Mucosa of gallbladder (tissue), 1 donor: ENCODE results near the gene RPLP2. TPM values are rescaled to one million over a fixed set of nuclear protein-coding genes. Genes with fewer than 3 reads are reported as not detected.
A peak's percentile ranks its signal among the peaks of the same experiment; 100 is the strongest.

Experiments
- DNase-seq: peaks from one replicate; pipeline ENCODE4 v3.0.0-alpha.2; 2020; ENCODE audit warnings: low spot score
- total RNA-seq: library from RNA; stranded (reverse); gene quantifications from one replicate; pipeline ENCODE4 v1.2.1, GENCODE V29; 2021
- donor health status: DM: no; HTN: no; CAD: no.

The RPLP2 gene
- total RNA-seq, 1 donor from 2014 or later, result 1,317 TPM

GRCh38 chr11:773830-774229 lies 35.9 kb upstream of the RPLP2 start:
- no peak for DNase-seq

DNA sequence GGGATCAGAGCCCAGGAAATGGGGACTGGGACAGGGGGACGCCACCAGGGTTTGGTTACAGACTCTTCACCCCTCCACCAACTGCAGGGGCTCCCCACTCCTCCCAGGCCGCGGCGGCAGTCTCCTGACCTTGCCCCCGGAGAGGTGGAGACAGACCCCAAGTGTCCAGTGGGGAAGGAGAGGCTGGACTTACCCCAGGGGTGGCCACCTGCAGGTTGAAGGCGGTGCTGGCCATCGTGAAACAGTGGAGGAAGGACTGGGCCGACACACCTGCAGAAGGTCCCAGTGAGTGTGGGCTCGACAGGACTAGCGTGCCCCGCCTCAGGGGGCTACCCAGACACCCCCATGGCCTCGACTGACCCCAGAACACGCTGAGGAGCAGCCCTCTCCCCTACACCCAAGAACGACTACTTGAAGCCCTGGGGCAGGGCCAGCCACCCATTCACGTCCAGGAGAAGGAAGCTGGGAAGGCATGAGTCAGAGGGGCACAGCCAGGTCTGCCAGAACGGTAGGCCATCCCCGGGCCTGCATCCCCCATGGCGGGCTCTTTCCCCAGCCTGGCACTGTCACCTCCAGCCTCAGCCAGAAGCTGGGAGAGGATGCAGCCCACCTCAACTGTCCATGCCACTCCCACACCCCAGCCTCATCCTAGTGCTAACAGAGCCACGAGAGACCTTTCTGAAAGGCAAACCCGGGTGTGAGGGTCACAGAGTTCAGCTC lies 34.7 kb upstream of the RPLP2 start:
- no peak for DNase-seq

DNA sequence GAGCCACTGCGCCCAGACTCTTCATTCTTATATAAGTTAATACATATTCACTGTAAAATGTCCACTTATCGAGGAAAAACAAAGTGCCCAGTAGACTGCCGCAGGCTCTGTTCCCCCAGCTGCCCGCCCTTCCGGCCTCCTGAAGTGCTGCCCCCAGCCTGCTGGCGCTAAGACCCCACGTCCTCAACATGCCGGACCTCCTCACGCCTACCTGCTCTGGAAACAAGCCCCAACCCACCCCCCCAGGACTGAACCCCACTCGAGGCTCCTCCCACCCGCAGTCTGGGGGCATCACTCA lies 33.6 kb upstream of the RPLP2 start:
- DNase-seq, result no peak

DNA sequence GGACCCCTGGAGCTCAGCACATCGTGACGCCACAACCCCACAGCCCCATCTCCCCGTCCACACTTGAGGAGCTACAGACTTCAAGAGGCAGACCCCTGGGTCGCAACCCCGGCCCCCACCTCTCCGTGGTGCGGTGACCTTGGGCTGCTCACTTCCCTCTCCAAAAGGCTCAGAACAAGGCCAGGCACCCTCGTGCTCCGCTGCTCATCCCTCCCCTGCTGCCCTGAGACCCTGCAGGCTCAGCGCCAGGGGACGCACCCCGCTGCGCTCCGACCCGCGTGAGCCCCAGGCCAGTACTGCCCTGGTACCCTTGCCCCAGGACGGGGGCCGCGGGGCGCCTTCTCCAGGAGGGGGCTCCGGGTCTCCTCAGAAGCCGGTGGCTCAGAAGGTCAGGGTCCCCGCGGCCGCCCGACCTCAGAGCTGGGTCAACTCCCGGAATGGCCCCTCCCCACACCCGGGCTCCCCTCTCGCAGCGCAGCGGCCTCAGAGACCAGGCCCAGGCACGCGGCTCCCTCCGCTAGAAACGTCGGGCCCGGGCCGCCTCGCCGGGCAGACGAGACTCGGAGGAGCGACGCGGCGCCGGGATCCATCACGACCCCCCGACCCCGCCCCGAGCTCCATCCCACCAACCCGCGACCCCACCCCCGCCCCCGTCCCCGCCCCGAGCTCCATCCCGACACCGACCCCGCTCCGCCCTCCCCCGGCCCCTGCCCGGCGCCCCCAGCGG lies 33.0 kb upstream of the RPLP2 start:
- DNase-seq, result no peak

DNA sequence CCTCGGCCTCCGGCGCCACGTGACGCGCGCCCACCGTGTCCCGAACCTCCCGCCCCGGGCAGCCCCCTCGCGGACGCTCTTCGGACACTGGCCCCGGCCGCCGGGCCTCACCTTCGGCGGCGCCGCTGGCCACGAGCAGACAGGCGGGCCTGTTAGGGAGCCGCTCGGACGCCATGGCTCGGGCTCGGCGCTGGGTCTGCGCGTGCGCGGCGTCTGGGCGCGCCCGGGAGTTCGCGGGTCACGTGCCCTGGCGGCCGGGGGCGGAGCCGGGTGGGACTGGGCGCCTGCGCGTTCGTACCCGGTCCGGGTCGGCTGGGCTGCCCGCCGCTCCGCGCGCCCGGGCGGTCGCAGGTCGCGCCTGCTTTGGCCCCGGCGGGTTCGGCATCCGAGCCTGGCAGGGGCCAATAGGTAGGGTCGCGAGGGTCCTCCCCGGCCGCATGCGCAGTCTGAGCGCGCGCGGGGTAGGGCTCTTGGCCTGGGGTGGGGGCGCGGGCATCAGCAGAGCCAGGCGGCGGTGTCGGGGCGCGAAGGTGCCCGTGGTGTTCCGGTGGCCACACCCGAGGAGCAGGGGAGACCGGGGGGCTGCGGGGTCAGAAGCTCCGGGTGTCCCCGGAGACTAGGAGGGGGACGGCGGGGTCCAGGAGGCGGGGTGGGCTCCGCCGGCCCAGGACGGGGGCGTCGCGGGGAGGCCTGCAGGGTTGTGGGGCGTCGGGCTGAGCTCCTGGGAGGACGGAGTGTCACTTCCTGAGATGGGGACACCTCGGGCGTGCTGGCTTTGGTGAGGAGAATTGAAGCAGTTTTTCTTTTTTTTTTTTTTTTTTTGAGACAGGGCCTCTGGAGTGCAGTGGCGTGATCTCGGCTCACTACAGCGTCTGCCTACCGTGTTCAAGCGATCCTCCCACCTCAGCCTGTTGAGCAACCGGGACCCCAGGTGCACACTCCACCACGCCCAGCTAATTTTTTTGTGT lies 32.2 kb upstream of the RPLP2 start, which contains the start of gene GATD1:
TSS of gene GATD1 (minus strand) at position 200 of the 968 bp plus-strand sequence. CDS start at position 175, 25 bp downstream.
- DNase-seq, result peak; percentile 93

DNA sequence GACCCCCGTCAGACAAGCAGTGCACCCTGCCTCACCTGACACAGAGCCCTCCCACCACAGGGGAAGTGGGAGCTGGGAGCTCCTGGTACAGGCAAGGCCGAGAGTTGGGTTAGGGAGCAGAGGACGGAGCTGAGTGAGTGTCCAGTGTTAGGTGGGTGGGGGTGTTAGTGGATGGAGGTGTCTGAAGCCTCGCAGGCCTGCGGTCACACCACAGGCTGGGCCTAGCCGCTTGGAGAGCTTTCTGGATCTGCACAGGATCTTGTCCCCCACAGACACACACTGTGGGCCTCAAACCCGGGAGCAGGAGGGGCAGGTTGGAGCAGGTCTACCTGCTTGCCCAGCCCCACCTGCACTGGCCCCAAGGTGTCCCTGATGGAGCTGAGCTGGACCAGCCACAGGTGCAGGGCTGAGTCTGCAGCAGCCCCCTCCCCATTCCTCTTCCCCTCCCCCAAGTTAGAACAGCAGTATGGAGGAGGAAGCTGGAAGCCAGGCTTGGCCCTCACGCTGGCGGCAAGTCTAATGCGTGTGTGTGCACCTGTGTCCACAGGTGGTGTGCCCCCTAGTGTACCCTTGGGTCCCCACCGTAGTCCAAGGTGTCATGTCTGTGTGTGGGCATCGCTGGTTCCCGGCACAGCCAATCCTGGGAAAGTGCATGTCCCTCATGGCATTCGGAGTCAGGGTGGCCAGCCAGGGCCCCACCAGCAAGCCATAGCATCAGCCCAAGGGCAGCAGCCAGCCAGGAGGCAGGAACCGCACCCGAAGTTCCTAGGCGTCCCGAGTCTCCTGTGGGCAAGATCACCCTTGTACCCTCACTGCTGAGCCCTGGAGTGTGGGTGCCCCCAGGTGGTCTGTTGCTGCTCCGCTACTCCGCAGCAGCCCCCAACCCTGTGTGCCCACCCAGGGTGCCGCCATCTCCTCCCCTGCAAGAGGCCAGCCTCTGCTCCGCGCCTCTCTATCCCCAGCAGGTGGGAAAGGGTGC lies 30.5 kb upstream of the RPLP2 start:
- DNase-seq, result no peak

- DNase-seq, result no peak
These were observed 29.7 kb upstream of the RPLP2 start for GRCh38 chr11:779955-780532.

- DNase-seq, result no peak
These were observed 27.2 kb upstream of the RPLP2 start for GRCh38 chr11:782264-783174.

DNA sequence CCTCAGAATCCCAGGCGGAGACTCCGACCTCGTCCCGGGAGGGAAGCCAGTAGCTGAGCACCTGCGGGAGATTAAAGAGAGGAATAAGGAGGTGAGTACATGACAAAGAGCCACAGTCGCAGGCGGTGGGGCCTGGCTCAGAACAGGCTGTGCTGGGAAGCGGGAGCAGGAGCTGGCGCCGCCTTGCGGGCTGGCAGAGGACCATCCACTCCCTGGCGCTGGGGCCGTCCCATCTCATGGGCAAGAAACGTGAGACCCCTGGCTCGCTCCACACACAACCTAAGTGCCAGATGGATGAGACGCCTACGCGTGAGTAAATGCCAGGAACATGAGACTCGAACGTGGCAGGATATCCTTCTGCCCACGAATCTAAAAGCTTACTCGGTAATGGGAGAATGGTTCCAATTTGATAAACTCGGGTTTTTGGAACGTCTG lies 26.2 kb upstream of the RPLP2 start:
- DNase-seq, result peak; percentile 66

DNA sequence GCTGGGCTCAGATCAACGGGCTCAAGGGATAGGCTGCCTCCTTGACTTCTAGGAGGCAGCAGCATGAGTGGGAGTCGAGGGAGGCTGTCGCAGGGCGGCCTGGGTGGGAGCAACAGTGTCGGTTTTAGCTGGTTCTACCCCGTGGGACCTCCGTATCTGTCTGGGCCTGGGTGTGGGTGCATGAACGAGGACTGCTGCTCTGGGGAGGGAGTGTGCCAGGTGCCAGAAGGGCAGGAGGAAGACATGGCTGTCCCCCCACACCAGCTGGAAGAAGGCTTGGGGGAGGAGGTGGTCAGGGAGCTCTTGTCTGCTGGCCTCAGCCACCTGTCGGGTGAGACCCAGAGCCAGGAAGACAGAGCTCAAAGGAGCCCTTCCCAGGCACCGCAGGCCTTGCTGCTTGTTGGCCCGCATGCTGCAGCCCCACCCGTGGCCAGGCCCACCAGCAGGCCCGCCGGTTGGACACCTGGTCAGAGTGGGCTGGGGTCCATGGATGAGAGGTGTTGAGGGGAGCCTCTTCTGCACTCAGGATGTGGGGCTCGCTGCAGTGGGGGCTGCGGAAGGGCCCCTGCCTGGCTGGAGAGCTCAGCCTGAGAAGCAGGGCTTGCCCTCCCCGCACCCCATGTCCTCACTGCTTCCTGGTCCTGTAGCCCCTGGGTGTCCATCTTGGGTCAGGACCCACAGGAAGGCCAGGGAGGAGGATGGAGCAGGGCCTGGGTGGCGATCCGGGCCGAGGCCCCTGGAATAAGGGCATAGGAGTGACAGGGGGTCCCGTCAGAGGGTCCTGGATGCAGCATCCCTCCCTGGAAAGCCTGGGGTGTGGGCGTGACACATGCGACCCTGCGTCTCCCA lies 23.3 kb upstream of the RPLP2 start:
- no peak for DNase-seq

DNA sequence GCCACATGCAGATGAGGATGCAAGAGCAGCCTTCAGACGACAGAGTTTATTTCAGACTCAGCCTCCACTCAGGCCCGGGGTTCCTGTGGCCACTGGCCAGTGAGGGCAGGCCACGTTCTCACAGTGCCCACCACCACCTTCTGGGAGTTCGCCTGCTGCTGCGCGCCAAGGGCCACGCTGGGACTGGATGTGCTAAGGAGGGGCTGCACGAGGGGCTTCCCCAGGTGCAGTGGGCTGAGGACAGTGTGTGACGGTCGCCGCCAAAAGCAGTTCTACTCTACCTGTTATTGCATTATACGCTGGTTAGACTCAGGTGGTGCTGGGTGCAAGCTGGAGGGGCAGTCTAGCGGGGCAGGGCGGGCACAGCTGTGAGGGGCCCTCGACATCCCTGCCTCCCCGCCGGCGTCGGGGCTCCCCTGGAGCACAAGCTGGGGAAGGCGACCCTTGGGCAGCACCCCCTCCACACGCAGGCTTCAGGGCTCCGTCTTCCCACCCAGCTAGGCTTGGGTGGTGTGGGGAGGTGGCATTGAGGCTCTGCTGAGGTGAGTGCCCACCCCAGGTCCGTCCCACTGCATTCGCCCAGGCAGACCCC lies 22.6 kb upstream of the RPLP2 start:
- no peak for DNase-seq

GRCh38 chr11:788009-788640 lies 21.6 kb upstream of the RPLP2 start:
- DNase-seq, result no peak

GRCh38 chr11:788953-789940 lies 20.5 kb upstream of the RPLP2 start:
- no peak for DNase-seq

GRCh38 chr11:789943-790342 lies 19.8 kb upstream of the RPLP2 start, which contains the start of gene CEND1:
Gene CEND1, minus strand, starts transcription at chr11:790090. Its CDS starts 1,514 bp downstream, at chr11:788576.
- DNase-seq, result no peak

DNA sequence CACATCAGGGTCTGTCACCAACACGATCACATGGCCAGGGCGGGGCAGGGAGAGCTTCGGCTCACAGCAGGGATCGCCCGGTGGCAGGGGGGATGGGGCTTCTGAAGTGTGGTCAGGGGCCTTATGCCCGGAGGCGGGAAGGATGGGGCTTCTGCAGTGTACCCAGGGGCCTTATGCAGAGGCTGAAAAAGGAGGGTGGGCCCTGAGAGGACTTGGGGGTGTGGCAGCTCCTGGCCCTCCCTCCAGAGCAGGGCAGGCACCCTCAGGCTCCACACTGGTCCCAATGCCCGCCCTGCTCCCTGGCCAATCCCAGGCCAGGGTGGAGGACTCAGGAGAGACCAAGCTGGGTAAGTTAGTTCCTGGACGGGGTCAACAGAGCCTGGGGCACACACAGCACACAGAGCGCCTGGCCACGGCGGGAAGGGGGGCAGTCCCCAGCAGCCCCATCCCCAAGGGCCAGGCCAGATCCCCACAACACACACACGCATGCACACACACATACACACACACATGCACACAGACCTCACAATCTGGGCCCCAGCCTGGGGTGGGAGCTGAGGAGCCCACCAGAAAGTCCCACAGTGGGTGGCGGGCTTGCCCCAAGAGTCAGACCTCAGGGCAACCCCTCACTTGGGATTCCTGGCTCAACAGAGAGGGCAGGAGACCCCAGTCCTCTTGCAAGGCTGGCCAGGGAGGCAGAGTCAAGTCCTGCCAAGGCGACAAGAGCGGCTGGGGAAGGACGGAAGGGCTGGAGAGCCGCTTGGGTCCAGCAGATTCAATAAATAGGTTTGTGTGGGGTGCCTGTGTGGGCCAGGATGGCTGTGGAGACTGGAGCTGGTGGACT lies 18.8 kb upstream of the RPLP2 start:
- DNase-seq, result no peak
